Stimulated activated CD4-positive, alpha-beta T cell treated with anti-CD3 and anti-CD28 coated beads, Interleukin-15, amount 100 ng/mL, for 48 hours (primary cell): ENCODE results near the gene HTR3E.
"Not testable (repeated sequence)": the region's sequence is repeated elsewhere in the genome, so short reads cannot be mapped to it uniquely, and the experiment has no call there.

ENCODE experiments used
- DNase-seq, 2 donors: peaks; one replicate each; pipeline ENCODE4 v3.0.0-alpha.2; 2020; ENCODE audit warnings: low read depth in 2 of 2

The HTR3E gene, protein sequence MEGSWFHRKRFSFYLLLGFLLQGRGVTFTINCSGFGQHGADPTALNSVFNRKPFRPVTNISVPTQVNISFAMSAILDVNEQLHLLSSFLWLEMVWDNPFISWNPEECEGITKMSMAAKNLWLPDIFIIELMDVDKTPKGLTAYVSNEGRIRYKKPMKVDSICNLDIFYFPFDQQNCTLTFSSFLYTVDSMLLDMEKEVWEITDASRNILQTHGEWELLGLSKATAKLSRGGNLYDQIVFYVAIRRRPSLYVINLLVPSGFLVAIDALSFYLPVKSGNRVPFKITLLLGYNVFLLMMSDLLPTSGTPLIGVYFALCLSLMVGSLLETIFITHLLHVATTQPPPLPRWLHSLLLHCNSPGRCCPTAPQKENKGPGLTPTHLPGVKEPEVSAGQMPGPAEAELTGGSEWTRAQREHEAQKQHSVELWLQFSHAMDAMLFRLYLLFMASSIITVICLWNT

DNA sequence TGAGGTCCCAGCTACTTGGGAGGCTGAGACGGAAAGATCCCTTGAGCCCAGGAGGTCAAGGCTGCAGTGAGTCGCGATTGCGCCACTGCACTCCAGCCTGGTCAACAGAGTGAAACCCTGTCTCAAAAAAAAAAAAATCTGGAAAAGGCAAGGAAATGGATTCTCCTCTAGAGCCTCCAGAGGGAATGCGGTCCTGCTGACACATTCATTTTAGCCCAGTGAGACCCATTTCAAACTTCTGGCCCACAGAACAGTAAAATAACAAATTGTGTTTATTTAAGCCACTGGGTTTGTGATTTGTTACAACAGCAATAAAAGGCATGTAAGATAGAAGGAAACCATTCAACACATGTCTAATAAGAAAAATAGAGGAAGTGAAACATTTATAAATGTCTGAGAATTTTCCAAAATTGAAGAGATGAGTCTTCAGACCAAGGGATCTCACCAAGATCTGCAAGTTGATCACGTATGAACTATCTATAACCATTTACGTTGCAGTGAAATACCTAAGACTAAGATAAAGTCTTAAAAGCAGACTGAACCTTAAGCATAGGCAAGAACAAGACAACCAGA lies at the start of gene HTR3E:
HTR3E (plus strand) TSS at position 254 of the 573 bp plus-strand sequence. CDS start 466 bp downstream, outside the sequence.
- no peak for DNase-seq

DNA sequence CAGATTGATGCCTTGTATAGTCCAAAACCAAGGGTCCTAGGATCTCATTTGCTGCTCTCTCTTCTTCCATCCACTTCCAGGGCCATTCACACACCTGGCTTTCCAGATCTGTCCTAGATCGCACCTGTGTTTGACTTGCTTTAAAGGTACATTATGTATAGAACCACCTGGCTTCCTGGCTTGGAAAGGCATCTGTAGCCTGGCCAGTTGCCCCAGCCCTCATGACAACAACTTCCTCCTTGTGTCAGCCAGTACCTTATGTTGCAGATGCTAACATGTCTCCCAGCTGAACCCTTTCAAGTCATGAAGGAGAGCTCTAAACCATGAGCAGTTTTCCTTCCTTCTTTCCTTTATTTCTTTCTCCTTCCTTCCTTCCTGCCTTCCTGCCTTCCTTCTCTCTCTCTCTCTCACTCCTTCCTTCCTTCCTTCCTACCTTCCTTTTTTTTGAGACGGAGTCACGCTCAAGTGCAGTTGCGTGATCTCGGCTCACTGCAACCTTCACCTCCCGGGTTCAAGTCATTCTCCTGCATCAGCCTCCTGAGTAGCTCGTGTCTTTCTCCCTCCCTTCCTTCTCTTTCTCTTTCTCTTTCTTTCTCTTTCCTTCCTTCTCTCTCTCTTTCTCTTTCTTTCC lies 46.5 kb upstream of the HTR3E start:
- DNase-seq: no peak

- no peak for DNase-seq
These were observed 44.1 kb upstream of the HTR3E start, which contains the start of gene HTR3C for GRCh38 chr3:184052767-184053166. Gene HTR3C, plus strand, starts transcription at chr3:184053047. Its CDS starts 34 bp downstream, at chr3:184053081.

GRCh38 chr3:184058029-184058428 lies 38.8 kb upstream of the HTR3E start:
- DNase-seq: no peak

GRCh38 chr3:184059424-184059823 lies 37.4 kb upstream of the HTR3E start:
- no peak for DNase-seq

DNA sequence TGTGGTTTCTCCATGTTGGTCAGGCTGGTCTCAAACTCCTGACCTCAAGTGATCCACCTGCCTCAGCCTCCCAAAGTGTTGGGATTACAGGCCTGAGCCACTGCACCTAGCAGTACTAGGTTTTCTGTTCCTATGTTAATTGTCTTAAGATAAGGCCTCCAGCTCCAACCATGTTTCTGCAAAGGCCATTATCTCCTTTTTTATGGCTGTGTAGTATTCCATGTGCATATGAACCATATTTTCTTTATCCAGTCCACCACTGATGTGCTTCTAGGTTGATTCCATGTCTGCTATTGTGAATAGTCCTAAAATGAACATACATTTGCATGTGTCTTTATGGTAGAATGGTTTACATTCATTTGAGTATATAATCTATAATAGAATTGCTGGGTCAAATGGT lies 34.2 kb upstream of the HTR3E start:
- DNase-seq: no peak

DNA sequence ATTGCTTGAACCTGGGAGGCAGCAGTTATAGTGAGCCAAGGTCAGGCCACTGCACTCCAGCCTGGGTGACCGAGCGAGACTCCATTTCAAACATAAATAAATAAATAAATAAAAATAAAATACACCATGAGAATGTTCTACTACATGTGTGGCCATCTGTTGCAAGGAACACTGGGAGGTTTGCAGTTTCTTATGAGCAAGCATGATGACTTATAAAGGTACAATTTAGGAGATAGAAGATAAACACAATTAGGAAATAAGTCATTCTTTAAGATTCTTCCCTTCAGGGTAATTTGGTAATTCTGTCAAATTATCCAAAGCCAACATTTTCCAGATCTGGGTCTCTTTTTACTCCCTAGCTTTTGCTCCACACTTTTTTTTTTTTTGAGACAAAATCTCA lies 30.7 kb upstream of the HTR3E start:
- DNase-seq: no peak

DNA sequence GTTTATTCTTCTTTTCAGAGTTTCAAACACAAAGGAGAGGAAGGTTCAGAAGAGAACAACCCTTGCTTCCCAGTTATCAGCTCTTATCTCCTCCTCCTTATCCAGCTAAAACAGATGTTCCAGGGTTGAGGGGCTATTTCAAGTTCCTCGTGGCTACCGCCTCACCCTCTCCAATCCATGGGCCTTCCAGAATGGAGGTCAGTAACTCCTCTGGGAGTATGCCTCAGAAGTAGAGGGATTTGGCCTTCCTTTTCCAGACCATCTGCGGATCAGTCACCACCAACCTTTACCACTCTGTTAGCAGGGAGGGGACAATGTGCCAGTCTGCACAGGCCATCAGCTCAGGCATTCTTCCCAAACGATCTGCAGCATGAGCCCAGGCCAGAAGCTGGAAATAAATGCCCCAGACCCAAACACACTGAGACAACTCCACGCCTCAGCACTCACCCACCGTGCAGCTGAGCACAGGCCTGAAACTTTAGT lies 29.2 kb upstream of the HTR3E start:
- no peak for DNase-seq

DNA sequence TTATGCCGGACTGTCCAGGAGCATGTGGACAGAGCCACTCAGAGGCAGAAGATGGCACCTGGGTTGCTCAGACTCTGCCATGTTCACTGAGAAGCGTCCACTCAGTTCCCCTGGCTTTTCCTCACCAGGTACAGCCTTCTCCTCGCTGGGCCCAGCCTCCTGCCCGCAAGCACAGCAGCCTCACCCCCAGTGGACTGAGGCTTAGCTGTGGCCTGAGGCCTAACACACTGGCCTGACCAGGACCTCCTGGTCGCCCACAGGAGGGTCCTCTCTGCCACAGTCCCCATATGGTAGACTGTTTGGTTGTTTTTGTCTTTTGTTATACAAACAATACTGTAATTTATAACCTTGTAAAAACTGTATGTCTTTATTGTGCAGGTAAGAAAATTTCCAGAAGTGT lies 28.5 kb upstream of the HTR3E start:
- DNase-seq: no peak

DNA sequence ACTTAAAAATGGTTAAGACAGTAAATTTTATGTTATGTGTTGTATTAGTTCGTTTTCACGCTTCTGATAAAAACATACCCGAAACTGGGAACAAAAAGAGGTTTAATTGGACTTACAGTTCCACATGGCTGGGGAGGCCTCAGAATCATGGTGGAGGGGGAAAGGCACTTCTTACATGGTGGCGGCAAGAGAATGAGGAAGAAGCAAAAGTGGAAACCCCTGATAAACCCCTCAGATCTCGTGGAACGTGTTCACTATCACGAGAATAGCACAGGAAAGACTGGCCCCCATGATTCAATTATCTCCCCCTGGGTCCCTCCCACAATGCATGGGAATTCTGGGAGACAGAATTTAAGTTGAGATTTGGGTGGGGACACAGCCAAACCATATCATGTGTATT lies 25.7 kb upstream of the HTR3E start:
- not testable (repeated sequence) for DNase-seq

DNA sequence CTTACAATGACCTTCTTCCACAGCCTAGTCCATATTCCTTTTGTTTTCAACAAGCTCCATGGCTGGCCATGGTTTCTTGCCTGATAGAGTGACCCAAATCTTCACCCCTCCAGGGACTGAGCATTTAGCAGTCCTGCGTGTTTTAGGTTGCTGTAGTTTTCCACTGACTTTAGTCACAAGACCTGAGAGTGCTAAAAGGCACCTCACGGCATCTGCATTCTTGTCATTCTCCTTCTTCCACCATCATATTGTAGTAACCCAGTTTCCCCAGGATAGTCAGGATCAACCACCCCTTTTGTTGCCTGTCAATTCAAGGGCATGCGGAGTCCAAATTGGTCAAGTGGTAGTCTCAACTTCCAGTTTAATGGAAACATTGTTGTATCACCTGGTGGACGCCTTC lies 23.2 kb upstream of the HTR3E start:
- no peak for DNase-seq

- no peak for DNase-seq
These were observed 21.0 kb upstream of the HTR3E start for GRCh38 chr3:184075901-184076300.

GRCh38 chr3:184077881-184078280 lies 19.0 kb upstream of the HTR3E start:
- DNase-seq: no peak

DNA sequence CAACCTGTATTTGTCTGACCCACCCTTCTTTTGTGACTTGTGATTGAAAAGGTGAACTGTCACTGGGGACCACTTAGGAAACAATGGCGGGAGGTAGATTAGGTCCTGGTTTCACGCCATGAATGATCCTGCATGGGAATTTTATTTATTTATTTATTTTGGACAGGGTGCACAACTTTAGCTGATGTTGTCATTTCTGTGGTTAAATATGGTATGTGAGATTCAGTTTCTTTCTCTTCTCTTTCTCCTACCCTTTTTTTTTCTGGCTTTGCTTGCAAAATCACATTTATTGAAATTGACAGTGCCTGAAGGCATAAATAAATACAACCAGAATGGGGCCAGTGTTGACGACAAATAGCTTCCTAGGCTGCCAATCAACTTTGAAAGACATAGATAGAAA lies 18.0 kb upstream of the HTR3E start:
- DNase-seq: no peak

- no peak for DNase-seq
These were observed 15.6 kb upstream of the HTR3E start for GRCh38 chr3:184081116-184081830.

- DNase-seq: no peak
These were observed 14.8 kb upstream of the HTR3E start for GRCh38 chr3:184082034-184082433.

- no peak for DNase-seq
These were observed 14.4 kb upstream of the HTR3E start for GRCh38 chr3:184082465-184082864.

- no peak for DNase-seq
These were observed 11.4 kb upstream of the HTR3E start for GRCh38 chr3:184085389-184085852.

DNA sequence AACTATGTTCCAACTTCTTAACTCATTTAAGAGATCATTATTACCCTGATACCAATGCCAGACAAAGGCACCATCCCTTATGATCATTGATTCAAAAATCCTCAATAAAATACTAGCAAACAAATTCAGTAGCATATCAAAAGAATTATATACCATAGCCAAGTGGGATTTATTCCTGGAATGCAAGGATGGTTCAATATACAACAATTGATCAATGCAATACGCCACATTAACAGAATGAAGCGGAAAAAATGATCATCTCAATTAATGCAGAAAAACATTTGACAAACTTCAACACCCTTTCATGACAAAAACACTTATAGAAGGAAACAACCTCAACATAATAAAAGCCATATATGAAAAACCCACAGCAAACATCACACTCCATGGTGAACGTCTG lies 4.7 kb upstream of the HTR3E start:
- DNase-seq: no peak

GRCh38 chr3:184097556-184097955 lies 692 bp downstream of the HTR3E start:
- no peak for DNase-seq

- DNase-seq: no peak
These were observed 3.2 kb downstream of the HTR3E start for GRCh38 chr3:184099806-184100686.
